Erythroblast (primary cell): ENCODE data around the gene AAK1.

Experiments used
- DNase-seq, 2 experiments: peaks; one replicate each; lab custom pipeline; 2025; lab: John Stamatoyannopoulos, UW
- GATA1 ChIP-seq: IDR thresholded peaks from 2 replicates; pipeline ENCODE4 v1.6.1; 2011; ENCODE audit warnings: low read depth, mild to moderate bottlenecking, control low read depth, low read length, moderate library complexity
- POLR2A ChIP-seq: IDR thresholded peaks from 2 replicates; pipeline ENCODE4 v1.6.1; 2011; ENCODE audit warnings: mild to moderate bottlenecking, low read length

Gene AAK1

GRCh38 chr2:69643602-69644505 is at the start of gene AAK1:
Gene AAK1 (minus strand): TSS chr2:69643739. CDS start chr2:69643040, 699 bp downstream.
- peak; percentile 66 for TF ChIP-seq POLR2A
- no peak for TF ChIP-seq GATA1
- DNase-seq, result peak; percentile 91 to 95

DNA sequence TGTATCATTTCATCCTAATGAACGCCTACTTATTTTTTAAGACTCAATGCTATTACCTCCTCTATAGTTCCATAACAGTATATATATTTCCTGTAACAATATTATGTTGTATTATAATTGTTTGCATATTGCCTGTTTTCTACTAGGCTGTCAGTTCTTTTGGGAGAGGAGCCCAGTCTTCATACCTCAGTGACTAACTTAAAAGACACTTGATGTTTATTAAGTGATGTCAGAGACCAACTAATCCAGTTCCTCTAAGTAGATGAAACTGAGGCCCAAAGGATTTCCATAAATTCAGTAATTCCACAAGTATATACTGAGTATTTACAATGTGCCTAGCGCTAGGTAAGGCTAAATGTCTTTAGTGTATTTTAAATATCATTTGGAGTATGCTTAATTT is 48.9 kb upstream of the AAK1 start:
- DNase-seq, result no peak
- no peak for TF ChIP-seq POLR2A
- no peak for TF ChIP-seq GATA1

DNA sequence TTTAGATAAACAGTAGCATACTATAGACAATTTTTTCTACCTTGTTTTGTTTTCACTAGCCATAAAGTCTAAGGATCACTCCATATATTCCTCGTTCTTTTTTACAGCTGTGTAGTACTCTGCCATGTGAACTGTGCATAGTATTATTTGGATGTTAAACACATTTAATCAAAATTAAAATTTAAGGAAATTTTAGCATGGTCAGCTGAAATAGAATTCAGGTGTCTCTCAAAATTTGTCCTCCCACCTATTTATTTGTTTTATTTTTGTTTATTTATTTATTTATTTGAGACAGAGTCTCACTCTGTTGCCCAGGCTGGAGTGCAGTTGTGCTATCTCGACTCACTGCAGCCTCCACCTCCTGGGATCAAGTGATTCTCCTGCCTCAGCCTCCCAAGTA is 46.4 kb upstream of the AAK1 start:
- TF ChIP-seq GATA1 (no peak), POLR2A (no peak)
- DNase-seq, result no peak

DNA sequence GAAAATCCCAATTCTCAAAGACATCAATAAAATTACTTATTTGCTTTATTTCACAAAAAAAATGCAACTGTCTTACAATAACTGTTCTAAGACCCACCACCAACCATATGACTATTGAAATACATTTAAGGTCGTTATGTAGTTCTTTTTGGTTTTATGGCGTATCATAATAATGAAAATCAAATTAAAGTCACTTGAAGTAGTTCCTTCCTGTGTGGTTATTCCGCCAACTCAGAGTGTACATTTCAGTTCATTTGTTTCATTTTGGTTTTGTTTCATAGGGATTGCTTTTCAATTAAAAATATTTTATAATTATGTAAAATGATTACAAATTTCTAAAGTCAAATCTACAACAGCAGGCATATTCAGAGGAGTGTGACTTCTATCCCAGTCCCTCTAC is 45.9 kb upstream of the AAK1 start:
- TF ChIP-seq GATA1 (no peak), POLR2A (no peak)
- no peak for DNase-seq

- TF ChIP-seq GATA1, result no peak
- no peak for TF ChIP-seq POLR2A
- DNase-seq, result no peak
Measured at GRCh38 chr2:69687971-69688611, 44.6 kb upstream of the AAK1 start.

GRCh38 chr2:69686813-69687212 is 43.3 kb upstream of the AAK1 start:
- no peak for DNase-seq
- TF ChIP-seq POLR2A (no peak), GATA1 (no peak)

DNA sequence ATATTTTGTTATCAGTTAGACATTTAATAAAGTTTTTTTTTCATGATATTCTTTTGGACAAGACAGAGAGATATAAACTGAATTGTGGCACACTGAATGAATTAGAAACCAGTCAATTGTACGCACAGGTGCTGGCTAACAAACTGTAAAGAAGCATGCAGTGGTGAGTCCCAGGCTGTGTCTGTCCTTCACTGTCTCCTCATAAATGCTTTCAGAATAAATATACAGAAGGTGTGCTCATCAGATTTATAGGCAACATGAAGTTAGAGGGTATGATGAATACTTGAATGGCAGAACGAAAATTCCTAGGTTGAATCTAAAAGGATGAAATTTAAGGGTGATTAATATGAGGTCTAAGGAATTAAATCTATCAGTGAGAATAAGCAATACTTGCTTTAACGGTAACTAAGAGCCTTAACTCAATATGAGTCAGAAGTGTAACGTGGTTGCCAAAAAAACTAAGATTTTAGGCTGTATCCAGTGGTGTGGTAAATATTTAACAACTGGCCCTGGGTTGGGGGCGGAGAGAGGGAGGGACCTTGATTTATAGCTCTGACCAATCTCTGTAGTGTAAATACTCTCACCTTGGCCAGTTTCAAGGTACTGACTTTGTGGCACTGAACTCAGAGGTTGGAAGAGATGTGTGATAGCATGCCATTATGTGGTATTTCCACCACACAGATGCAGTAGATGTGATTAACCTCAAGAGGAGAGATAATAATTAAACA is 41.9 kb upstream of the AAK1 start:
- DNase-seq, result no peak
- TF ChIP-seq POLR2A (no peak), GATA1 (no peak)

GRCh38 chr2:69683170-69683971 is 39.8 kb upstream of the AAK1 start:
- no peak for DNase-seq
- TF ChIP-seq GATA1, result no peak
- TF ChIP-seq POLR2A, result no peak

DNA sequence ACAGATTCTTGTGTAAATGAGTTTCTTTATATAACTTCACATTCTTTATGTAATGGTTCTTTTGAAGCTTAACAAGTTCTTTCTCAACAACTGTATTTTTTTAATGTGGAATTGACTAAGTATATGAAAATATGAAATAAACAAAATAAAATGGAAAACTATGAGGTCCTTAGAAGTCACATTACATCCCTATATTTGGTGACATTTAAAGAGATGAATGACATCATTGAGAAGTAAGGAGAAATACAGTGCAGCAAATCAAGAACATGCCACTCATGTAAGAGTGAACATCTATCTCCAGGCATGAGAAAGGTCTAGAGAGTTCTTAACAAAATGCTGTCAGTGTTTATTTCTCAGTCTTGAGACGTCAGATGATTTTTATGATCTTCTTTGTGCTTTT is 39.0 kb upstream of the AAK1 start:
- TF ChIP-seq GATA1, result no peak
- no peak for TF ChIP-seq POLR2A
- no peak for DNase-seq

GRCh38 chr2:69680001-69680675 is 36.6 kb upstream of the AAK1 start:
- no peak for DNase-seq
- TF ChIP-seq GATA1 (no peak), POLR2A (no peak)

GRCh38 chr2:69677914-69678313 is 34.4 kb upstream of the AAK1 start:
- TF ChIP-seq GATA1, result no peak
- TF ChIP-seq POLR2A, result no peak
- no peak for DNase-seq

- DNase-seq, result no peak
- TF ChIP-seq GATA1 (no peak), POLR2A (no peak)
Measured at GRCh38 chr2:69676146-69676545, 32.6 kb upstream of the AAK1 start.
